HG03565 (cell line): ENCODE data around the gene TNFAIP2.

Experiments used
- ATAC-seq: cut with Tn5 transposase; IDR thresholded peaks from one replicate; pipeline ENCODE4 v1.9.1; 2021; ENCODE audit warnings: mild to moderate bottlenecking, moderate library complexity; ENCODE audit not compliant: unreplicated experiment

TNFAIP2 gene

GRCh38 chr14:103122947-103123633 is at the start of gene TNFAIP2:
Gene TNFAIP2, plus strand, starts transcription at chr14:103123461. Its CDS starts 2,997 bp downstream, at chr14:103126458.
- no peak for ATAC-seq

- no peak for ATAC-seq
These were observed 49.2 kb upstream of the TNFAIP2 start for GRCh38 chr14:103073876-103074728.

DNA sequence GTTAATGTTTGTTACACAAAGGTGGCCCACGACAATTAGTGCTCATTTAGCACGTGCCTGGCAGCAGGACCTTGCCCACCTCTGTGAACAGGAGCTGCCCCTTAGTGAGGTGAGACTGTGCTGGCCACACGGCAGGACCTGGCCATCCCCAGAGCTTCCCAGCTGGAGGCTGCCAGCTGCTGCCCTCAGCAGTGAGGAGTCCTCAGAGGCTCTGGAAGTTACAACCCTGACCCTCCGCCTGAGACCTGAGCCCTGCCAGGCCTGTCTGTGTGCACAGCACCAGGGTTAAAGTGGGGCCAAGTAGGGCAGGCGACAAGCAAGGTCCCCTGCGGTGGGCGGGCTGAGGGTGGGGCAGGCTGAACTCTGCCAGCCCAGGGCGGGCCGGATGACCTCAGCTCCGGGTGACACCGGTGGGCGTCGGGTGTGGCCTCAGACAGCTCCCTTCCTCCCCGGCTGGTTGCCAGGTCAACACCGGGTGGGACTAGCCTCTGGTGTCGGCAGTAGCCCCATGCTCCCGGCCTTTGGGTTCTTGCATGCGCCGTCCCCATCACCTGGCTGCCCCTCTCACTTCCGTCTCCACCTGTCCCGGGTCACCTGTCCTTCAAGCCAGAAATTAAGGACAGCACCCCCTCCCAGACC is 48.4 kb upstream of the TNFAIP2 start:
- no peak for ATAC-seq

DNA sequence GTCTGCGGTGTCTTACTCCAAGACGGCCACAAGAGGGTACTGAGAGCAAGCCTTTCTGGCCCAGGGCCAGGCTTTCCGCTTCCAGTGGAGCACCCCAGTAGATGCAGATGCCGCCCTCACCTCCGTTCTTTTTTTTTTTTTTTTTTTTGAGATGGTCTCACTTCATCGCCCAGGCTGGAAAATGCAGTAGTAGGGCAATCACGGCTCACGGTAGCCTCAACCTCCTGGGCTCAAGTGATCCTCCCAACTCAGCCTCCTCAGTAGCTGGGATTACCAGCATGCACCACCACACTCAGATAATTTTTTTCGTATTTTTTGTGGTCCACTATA is 44.9 kb upstream of the TNFAIP2 start:
- no peak for ATAC-seq

DNA sequence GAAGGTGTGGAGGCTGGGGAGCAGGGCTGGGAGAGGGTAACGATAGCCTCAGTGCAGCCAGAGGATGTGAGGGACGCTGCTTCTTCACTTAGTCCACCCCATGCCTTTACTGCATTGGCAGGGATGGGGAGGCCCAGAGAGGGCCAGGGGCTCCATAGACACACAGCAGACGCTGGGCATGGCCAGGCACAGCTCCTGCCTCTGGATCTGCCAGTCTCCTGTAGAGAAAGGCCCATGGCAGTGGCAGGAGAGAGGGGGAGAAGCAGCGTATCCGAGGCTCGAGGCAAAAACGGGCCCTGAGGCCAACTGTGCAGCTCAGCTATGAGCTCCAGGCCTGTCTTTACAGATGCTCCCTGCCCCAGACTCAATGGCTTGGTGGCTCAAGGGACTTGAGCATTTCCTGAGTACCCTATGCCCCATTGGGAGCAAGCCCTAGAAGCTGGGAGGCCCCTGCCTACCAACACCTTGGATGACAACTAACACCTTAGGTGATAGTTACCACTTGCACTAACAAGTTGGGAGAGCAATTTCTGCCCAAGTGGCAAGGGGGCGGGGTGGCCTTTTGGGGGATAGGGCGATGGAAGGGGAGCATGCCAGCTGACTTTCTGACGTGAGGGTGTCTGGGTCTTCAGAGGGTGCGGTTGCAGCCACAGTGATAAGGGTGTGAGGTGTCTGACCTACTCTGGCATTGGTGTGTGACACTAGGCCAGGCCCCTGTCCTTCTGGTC is 44.2 kb upstream of the TNFAIP2 start:
- ATAC-seq, result no peak

GRCh38 chr14:103081951-103082350 is 41.3 kb upstream of the TNFAIP2 start:
- no peak for ATAC-seq

GRCh38 chr14:103084021-103084919 is 39.0 kb upstream of the TNFAIP2 start, which contains the start of gene LBHD2:
Gene LBHD2, plus strand, starts transcription at chr14:103084210. Its CDS starts 1,803 bp downstream, at chr14:103086013.
- ATAC-seq, result no peak

GRCh38 chr14:103085106-103086091 is 37.9 kb upstream of the TNFAIP2 start:
- no peak for ATAC-seq

GRCh38 chr14:103086771-103087342 is 36.4 kb upstream of the TNFAIP2 start:
- ATAC-seq, result no peak

DNA sequence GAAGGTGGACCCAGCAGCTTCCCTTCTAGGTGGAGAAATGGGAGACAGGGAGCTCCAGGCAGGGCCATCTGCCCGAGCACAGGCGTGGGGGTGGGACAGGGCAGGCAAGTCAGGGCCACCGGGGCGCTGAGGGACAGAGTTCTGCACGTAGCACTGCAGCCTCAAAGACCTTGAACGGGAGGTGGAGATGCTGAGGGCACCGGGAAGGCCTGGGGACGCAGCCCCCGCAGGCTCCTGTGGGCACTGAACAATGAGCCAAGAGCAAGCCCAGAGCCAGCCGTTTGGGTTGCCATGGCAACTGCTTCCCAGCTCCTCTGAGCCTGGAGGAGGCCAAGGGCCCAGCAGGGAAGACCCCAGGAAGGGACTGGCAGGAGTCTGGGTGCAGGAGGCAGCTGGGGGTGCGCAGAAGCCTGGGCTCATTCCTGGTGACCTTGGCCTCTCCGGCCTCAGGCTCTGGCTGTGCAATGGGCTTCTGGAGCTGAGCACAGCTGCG is 35.9 kb upstream of the TNFAIP2 start:
- ATAC-seq, result no peak

DNA sequence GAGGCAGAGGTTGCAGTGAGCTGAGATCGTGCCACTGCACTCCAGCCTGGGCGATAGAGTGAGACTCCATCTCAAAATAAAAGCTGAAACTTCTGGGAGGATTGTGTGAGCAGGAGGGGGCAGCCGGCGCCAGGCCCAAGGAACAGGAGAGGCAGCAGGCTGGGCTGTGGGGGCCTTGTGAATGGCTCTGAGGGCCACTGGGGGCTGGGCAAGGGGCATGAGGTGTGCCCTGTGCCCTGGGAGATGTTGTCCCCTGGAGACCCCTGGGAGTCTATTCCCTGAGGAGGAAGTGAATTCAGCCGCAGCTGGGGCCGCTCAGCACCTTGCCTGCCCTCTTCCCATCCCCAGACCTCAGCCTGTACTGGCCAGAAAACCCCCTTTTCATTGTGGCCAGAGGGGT is 34.3 kb upstream of the TNFAIP2 start:
- ATAC-seq, result no peak

GRCh38 chr14:103089386-103090335 is 33.6 kb upstream of the TNFAIP2 start:
- no peak for ATAC-seq

DNA sequence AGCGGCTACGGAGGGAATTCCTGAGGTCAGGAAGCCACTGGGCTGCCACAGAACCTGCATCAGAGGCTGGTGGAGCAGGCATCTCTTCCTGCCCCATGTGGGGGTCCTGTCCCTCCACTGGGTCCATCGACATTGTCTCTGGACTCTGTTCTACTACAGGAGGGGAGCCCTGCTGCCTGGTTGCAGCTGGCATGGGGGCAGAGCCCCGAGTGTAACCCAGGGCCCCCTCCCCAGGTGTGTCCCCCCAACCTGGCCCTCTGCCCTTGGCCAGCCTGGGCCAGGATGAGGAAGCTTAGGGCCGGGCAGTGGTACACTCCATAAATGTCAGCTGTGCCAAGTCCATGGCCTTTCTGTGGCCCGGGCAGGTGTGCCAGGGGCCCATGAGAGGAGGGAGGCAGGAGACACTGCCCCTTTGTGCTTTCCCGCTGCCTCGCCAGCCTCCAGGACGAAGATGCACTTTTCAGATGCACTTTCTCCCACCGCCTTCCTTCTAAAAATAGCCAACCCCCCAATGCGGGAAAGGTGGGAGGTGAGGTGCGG is 32.7 kb upstream of the TNFAIP2 start:
- no peak for ATAC-seq

DNA sequence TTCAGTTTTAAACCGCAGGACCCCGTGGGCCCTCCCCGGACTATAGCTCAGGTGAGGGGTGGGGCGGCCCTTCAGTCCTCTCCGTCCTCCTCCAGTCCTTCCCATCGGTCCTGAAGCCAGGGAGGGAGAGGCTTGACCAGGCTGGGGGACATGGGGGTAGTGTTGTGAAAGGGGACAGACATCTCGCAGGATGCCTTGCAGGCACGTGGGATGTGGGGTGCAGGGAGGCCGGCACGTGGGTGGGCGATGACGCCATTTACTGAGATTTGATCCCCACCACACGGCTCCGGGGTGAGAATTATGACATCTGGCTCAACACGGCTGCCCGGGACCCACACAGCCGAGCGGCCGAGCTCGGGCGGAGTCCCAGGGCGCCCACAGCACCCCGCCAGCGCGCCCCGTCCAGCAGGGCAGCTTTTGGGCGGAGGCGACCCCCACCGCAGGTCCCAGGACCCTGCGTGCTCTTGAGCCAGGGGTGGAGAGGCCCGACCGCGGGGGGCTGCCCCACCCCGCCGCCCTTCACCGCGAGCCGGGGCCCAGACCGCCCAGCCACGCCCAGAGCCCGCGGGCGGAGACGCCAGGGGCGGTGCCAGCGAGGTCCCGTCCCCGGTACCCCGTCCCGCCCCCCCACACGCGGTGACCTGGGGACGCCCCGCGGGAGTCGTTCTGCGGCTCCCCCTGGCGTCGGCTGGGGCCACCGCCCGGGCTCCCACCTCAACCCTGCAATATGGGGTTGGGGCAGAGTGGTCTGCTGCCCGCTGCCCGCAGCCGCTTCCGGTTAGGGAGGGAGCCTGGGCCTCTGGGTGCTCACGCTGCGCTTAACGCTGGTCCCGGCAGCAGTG is 32.0 kb upstream of the TNFAIP2 start:
- ATAC-seq, result peak; percentile 44

DNA sequence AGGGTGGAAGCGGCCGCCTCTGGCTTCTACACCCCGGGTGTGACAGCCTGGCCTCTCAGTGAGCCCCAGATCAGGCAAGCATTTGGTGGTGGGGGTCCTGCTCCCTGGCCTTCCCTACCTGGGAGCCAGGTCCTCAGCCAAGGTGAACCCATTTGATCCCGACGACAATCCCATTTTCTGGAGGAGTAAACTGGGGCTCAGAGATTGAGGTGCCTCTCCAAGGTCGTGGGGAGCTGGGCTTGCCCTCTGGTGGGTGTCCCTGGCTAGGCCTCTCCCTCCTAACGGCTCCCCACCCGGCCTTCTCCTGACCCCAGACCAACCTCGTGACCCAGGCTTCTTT is 31.4 kb upstream of the TNFAIP2 start:
- no peak for ATAC-seq

DNA sequence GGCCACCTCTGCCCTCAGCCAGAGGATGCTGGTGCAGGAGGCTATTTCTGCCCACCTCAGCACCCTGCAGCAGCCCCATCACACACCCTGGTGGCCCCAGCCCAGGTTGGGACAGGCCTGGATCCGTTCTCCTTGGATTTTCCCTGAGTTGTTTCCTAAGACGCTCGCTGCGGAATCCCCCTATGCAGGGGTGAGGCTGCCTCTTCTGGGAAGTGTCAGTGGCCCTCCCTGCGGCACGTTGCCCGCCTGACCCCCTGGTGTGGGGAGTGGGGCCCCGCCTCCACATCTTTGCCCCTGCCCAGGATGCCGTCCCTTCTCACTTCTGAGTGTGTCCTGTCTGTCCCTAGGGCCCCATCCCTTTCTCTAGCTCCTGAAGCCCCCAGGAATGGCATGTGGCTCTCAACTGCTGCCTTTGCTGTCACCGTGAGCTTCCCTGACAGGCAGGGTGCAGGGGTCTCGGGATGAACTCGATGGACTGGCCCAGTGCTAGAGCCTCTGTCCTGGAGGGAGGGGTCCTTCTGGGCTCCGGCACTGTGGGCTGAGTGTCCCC is 29.3 kb upstream of the TNFAIP2 start:
- ATAC-seq, result no peak
